ENCODE measurements around the gene SCNN1G. TPM values are rescaled to one million over a fixed set of nuclear protein-coding genes. Genes with fewer than 3 reads are reported as not detected.
"Not testable (repeated sequence)": the region's sequence is repeated elsewhere in the genome, so short reads cannot be mapped to it uniquely, and the experiment has no call there.

The SCNN1G gene, protein sequence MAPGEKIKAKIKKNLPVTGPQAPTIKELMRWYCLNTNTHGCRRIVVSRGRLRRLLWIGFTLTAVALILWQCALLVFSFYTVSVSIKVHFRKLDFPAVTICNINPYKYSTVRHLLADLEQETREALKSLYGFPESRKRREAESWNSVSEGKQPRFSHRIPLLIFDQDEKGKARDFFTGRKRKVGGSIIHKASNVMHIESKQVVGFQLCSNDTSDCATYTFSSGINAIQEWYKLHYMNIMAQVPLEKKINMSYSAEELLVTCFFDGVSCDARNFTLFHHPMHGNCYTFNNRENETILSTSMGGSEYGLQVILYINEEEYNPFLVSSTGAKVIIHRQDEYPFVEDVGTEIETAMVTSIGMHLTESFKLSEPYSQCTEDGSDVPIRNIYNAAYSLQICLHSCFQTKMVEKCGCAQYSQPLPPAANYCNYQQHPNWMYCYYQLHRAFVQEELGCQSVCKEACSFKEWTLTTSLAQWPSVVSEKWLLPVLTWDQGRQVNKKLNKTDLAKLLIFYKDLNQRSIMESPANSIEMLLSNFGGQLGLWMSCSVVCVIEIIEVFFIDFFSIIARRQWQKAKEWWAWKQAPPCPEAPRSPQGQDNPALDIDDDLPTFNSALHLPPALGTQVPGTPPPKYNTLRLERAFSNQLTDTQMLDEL
- total RNA-seq: under 1 TPM in 5 of 8 experiments, not detected in 3; under 0.01 to 0.19 (median 0.10) TPM

DNA sequence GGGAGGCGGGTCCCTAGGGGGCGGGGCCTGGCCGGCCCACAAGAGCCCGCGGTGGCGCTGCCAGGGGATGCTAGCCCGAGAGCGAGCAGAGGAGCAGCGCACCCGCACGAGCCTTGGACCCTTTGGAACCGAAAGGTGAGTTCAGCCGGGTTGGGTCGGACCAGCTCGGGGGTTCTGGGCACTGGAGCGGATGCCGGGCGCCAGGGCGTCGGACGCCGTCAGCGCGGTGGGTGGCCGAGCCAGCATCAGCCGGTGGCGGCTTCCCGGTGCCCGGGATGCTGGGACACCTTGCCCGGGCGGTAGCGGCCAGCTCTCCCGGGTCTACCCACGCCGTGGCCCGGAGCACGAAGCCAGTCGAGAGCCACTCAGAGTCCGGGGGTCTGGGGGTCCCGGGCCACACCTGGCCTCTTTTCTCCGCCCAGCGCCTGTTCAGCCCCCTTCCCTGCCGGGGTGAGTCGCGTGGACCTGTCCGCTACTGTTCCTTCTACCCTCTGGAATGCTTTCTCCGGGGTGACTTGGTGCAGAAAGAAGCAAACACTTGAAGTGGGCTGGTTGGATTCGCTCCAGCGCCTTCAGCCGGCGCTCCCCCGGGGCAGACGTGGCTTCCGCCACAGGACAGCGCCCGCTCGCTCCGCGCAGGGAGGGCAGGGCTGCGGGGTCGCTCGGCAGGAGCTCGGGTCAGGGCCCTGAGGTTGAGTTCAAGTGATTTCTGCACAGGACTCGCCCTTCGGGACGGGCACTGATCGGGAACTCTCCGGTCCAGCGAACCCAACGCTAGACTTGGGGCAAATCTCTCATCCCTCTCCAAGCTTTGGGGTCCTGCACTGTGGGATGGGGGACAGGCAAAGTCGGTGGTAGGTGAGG is at the start of gene SCNN1G:
SCNN1G (plus strand) TSS at position 67 of the 864 bp plus-strand sequence. CDS start 3,527 bp downstream, outside the sequence.
- Histone ChIP-seq H3K4me1 (replicated peaks in 1 of 2) (peaks cover 0 to 3% of the 10 kb centered on the region in 2 donors), H3K4me3 (peak within 1 kb of the TSS; percentile 29 to 37 (median 34)), H3K27ac (no peak within 1 kb of the TSS)
- WGBS, 10 experiments: 5 to 20% (median 8%) methylated on average over 1 to 13 of the region's 71 CpGs; no CpG with 5 or more reads in 6 of the 10 experiments
- in situ Hi-C loops (cut with MboI; ENCODE audit: low pct_unique_long_range_greater_than_20kb in 2 of 9, low sequenced_read_pairs in 9 of 9, unreplicated experiment in 9 of 9): loop anchor here in 7 of 9 experiments (25.0 kb wide), 3 partner anchors 229 to 854 kb away; no protein-coding TSS in a partner anchor
- peak; percentile 51 to 75 (median 64) for ATAC-seq (replicated peaks in 6 of 8)

DNA sequence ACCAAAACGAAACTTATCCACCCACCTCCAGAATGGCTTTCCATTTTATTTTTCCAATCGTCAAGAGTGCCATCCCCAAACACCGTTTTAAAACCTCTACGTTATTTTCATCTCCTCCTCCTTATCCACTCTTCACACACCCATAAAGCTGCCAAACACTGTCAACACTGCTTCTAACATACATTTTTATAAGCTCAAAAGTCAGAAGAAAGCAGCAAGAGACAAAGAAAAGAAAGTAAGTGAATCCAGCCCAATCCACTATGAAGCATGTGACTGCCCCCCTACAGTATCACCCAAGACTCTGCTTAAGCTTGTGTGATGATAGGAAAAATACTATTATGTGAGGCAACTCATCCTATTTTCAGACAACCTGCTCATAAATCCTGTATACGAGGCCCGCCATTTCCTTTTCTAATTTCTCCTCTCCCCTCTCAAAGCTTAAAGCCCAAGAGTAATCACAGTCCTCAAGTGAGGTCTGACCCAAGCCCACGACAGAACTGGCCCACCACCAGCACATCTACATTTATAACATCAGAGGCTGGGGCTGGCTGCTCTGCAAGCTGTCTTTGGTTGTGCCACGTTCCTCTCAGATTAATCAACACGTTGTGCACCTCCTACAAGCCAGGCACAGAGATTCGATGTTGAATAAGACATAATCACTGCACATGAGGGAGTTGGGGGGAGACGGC is 49.6 kb upstream of the SCNN1G start:
- H3K4me1 ChIP-seq (replicated peaks in 1 of 2): peaks cover 19 to 22% of the 10 kb centered on the region in 2 donors
- in situ Hi-C loops (cut with MboI; ENCODE audit: low pct_unique_long_range_greater_than_20kb in 2 of 9, low sequenced_read_pairs in 9 of 9, unreplicated experiment in 9 of 9): no loop called here
- H3K27ac ChIP-seq: peak overlapping the region; percentile 29 to 54
- 11 to 78% (median 54%) methylated on average over 1 to 10 of the region's 11 CpGs for WGBS, 10 experiments
- no peak overlapping the region for H3K4me3 ChIP-seq
- peak in 7 of 8 experiments; percentile 65 to 90 (median 74) for ATAC-seq (replicated peaks in 6 of 8)

DNA sequence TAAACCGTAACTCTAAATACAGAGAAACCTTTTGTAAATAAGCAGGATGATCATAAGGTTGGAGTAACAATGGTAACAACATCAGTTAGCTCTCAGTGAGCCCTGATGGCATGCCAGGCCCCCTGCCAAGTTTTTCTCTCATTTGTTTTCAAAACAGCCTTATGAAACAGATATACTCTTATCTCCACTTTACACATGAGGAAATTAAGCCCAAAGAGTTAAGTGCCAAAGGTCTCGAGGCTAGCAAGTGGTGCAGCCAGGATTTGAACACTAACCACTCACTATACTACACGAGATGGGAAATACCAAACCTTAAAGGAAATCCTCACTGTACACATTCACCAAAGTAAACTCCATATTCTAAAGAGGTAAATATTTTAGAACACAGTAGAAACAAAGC is 48.3 kb upstream of the SCNN1G start:
- no peak for ATAC-seq (replicated peaks in 6 of 8)
- in situ Hi-C loops (cut with MboI; ENCODE audit: low pct_unique_long_range_greater_than_20kb in 2 of 9, low sequenced_read_pairs in 9 of 9, unreplicated experiment in 9 of 9): no loop called here
- Histone ChIP-seq H3K4me1 (replicated peaks in 1 of 2) (peaks cover 19 to 22% of the 10 kb centered on the region in 2 donors), H3K4me3 (no peak overlapping the region), H3K27ac (no peak overlapping the region)
- WGBS, 10 experiments: 60 to 100% (median 92%) methylated on average over 1 to 3 of the region's 3 CpGs; no CpG with 5 or more reads in 1 of the 10 experiments

DNA sequence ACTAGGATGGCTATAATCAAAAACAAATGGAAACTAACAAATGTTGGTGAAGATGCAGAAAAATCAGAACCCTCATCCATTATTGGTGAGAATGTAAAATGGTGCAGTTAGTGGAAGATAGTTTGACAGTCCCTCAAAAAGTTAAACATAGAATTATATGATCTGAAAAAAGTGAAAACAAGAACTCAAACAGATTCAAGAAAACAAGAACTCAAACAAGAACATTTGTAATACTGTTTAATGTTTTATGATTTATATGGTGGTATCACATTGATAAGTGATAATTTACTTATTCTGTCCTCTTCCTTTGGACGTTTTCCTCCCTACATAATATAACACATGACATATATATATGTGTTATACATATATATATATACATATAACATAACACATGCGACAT is 45.3 kb upstream of the SCNN1G start:
- 50 to 100% (median 80%) methylated on average over 1 to 2 of the region's 2 CpGs; no CpG with 5 or more reads in 1 of the 10 experiments for WGBS, 10 experiments
- in situ Hi-C loops (cut with MboI; ENCODE audit: low pct_unique_long_range_greater_than_20kb in 2 of 9, low sequenced_read_pairs in 9 of 9, unreplicated experiment in 9 of 9): no loop called here
- Histone ChIP-seq H3K4me3 (no peak overlapping the region), H3K4me1 (replicated peaks in 1 of 2) (peaks cover 11 to 12% of the 10 kb centered on the region in 2 donors), H3K27ac (no peak overlapping the region)
- no peak for ATAC-seq (replicated peaks in 6 of 8)

DNA sequence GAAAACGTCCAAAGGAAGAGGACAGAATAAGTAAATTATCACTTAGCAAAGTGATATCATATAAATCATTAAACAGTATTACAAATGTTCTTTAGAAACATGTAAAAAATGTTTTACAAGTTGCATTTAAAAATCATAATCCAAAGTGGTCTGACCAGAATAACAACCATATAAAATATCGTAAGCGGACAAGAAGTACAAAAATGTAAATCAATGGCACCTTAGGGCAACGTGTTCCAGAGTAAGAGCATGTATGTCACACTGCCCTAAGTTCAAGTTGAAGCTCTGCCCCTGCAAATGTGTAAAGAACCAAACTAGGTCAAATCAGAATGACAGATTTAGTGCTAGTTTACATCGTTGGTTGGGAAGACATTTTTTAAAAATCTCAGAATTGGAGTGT is 44.7 kb upstream of the SCNN1G start:
- no peak for ATAC-seq (replicated peaks in 6 of 8)
- in situ Hi-C loops (cut with MboI; ENCODE audit: low pct_unique_long_range_greater_than_20kb in 2 of 9, low sequenced_read_pairs in 9 of 9, unreplicated experiment in 9 of 9): no loop called here
- no peak overlapping the region for H3K27ac ChIP-seq
- WGBS, 10 experiments: 35 to 96% (median 88%) methylated on average over 3 to 5 of the region's 5 CpGs
- peaks cover 7 to 13% of the 10 kb centered on the region in 2 donors for H3K4me1 ChIP-seq (replicated peaks in 1 of 2)
- H3K4me3 ChIP-seq: no peak overlapping the region

DNA sequence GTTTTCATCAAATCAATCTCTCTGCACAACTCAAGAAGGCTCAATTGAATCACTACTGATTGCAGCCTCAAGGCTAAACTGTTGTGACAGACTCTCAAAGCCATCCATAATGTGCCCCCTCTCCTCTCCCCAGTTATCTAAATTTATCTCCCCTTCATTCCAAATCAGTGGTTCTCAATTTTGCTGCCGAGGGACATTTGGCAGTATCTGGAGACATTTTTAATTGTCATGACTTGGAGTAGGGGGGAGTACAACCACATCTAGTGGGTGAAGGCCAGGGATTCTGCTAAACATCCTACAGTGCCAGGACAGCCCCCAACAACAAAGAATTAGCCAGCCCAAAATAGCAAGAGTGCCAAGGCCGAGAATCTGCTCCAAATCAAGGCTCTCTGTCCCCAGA is 42.4 kb upstream of the SCNN1G start:
- Histone ChIP-seq H3K27ac (no peak overlapping the region), H3K4me3 (no peak overlapping the region), H3K4me1 (replicated peaks in 1 of 2) (peaks cover 5 to 11% of the 10 kb centered on the region in 2 donors)
- WGBS, 10 experiments: 42 to 100% (median 78%) methylated on average over 1 to 2 of the region's 2 CpGs; no CpG with 5 or more reads in 2 of the 10 experiments
- no peak for ATAC-seq (replicated peaks in 6 of 8)
- in situ Hi-C loops (cut with MboI; ENCODE audit: low pct_unique_long_range_greater_than_20kb in 2 of 9, low sequenced_read_pairs in 9 of 9, unreplicated experiment in 9 of 9): no loop called here

DNA sequence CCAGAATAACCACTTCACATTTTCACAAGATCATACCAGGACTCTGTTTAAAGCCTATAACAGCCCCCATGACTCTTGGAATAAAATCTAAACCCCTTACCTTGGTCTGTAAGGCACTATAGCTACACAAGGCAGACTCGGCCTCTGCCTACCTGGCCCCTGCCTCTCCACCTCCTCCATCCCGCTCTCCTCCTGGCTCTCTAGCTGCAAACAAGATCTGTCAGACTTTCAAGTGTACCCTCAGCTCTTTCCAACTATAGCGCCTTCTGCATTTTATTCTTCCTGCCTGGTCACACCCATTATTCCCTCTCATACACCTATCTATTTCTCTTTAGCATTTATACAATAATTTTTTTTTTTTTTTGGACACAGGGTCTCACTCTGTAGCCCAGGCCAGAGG is 41.5 kb upstream of the SCNN1G start:
- H3K27ac ChIP-seq: no peak overlapping the region
- in situ Hi-C loops (cut with MboI; ENCODE audit: low pct_unique_long_range_greater_than_20kb in 2 of 9, low sequenced_read_pairs in 9 of 9, unreplicated experiment in 9 of 9): no loop called here
- H3K4me1 ChIP-seq (replicated peaks in 1 of 2): peaks cover 5 to 16% of the 10 kb centered on the region in 2 donors
- 93 to 100% (median 98%) methylated on average over 1 to 3 of the region's 3 CpGs for WGBS, 10 experiments
- no peak overlapping the region for H3K4me3 ChIP-seq
- no peak for ATAC-seq (replicated peaks in 6 of 8)

DNA sequence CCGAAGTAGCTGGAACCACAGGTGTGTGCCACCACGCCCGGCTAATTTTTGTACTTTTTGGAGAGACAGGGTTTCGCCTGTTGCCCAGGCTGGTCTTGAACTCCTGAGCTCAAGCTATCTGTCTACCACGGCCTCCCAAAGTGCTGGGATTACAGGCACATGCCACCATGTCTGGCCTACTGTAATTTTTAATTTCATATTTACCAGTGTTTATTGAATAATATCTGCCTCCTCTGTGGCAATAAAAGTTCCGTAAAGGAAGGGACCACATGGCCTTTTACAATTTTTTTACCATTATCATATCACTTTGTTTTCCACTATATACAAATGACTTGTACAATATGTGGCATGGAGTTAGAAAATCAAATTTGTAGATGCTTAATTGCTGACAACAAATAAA is 41.0 kb upstream of the SCNN1G start:
- in situ Hi-C loops (cut with MboI; ENCODE audit: low pct_unique_long_range_greater_than_20kb in 2 of 9, low sequenced_read_pairs in 9 of 9, unreplicated experiment in 9 of 9): no loop called here
- Histone ChIP-seq H3K4me1 (replicated peaks in 1 of 2) (peaks cover 5 to 16% of the 10 kb centered on the region in 2 donors), H3K27ac (no peak overlapping the region), H3K4me3 (no peak overlapping the region)
- 91 to 100% (median 96%) methylated on average over 1 to 6 of the region's 6 CpGs; no CpG with 5 or more reads in 2 of the 10 experiments for WGBS, 10 experiments
- ATAC-seq (replicated peaks in 6 of 8): no peak

DNA sequence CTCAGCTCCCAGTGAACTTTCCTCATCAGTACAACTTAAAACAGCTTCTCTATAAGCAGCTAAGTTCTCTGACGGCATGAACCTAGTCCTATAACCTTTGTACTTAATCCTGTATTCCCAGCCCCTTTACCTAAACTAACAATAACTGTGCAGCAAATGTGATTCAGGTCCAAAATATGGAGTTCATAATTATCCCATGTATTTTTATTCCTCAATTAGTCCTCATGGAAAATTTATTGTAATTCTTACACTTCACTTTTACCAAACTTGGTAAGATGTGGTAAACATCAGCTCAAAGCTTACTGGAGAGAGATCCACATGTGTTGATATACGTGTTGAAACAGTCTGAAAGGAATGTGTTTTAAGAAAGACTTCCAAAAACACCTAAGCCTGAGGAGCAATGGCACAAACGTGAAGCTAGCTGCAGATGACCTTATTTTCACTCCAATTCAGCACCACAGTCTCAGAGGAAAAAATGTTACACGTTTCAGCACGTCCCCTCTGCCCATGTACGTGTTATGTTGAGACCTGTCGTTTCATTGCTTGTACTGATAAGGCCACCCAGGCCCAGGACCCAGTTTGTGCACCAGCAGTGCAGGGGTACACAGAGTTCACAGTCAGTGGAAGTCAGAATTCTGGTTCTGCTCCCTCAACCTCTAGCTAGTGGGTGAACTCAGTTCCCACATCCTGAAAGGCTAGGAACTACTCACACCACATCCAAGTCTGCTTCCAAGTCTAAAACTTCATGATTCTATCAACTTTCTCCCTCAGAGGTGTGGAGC is 40.4 kb upstream of the SCNN1G start:
- Histone ChIP-seq H3K27ac (no peak overlapping the region), H3K4me3 (no peak overlapping the region), H3K4me1 (replicated peaks in 1 of 2) (peaks cover 7 to 17% of the 10 kb centered on the region in 2 donors)
- no peak for ATAC-seq (replicated peaks in 6 of 8)
- WGBS, 10 experiments: 67 to 93% (median 81%) methylated on average over 1 to 7 of the region's 7 CpGs
- in situ Hi-C loops (cut with MboI; ENCODE audit: low pct_unique_long_range_greater_than_20kb in 2 of 9, low sequenced_read_pairs in 9 of 9, unreplicated experiment in 9 of 9): no loop called here

DNA sequence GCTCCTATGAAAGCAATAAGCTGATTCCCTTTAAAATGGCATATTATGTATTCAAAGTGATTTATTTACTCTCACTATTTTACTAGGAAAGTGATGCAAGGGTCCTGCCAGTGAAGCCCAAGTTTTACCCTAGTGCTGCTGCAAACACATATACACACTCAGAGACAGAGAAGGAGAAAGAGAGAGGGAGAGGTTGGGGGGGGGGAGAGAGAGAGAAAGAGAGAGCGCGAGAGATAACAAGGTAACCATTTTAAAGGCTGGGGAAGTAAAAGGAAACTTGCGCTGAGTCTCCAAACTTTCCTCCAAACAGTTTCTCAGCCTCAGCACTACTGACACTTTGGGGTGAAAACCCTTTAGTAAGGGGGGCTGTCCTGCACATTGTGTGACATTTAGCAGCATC is 39.2 kb upstream of the SCNN1G start:
- Histone ChIP-seq H3K27ac (no peak overlapping the region), H3K4me1 (replicated peaks in 1 of 2) (peaks cover 12 to 27% of the 10 kb centered on the region in 2 donors), H3K4me3 (no peak overlapping the region)
- WGBS, 10 experiments: 68 to 96% (median 86%) methylated on average over 2 to 3 of the region's 3 CpGs; no CpG with 5 or more reads in 6 of the 10 experiments
- in situ Hi-C loops (cut with MboI; ENCODE audit: low pct_unique_long_range_greater_than_20kb in 2 of 9, low sequenced_read_pairs in 9 of 9, unreplicated experiment in 9 of 9): no loop called here
- ATAC-seq (replicated peaks in 6 of 8): no peak

DNA sequence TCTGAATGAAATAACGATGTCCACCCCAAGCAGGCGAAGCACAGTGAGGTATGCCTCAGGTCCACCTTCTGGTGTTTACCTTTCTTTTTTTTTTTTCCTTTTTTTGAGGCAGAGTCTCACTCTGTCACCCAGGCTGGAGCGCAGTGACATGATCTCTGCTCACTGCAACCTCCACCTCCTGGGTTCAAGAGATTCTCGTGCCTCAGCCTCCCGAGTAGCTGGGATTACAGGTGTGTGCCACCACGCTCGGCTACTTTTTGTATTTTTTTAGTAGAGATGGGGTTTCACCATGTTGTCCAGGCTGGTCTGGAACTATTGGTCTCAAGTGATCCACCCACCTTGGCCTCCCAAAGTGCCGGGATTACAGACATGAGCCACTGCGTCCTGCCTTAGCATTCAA is 38.2 kb upstream of the SCNN1G start:
- H3K4me3 ChIP-seq; in situ Hi-C loops (cut with MboI; ENCODE audit: low pct_unique_long_range_greater_than_20kb in 2 of 9, low sequenced_read_pairs in 9 of 9, unreplicated experiment in 9 of 9); ATAC-seq (replicated peaks in 6 of 8); H3K27ac ChIP-seq: not testable (repeated sequence)
- peaks cover 12 to 27% of the 10 kb centered on the region in 2 donors for H3K4me1 ChIP-seq (replicated peaks in 1 of 2)
- 90 to 100% (median 93%) methylated on average over 2 to 8 of the region's 9 CpGs; no CpG with 5 or more reads in 4 of the 10 experiments for WGBS, 10 experiments
